K562 (cell line): Measurements from ENCODE around the gene RBKS. TPM values are rescaled to one million over a fixed set of nuclear protein-coding genes. Genes with fewer than 3 reads are reported as not detected.

Experiments
- ARHGAP35 ChIP-seq: fragments of 450-650 bp; IDR thresholded peaks from 2 replicates; pipeline ENCODE4 v1.6.1; 2018; ENCODE audit not compliant: partially characterized antibody
- GMEB1 ChIP-seq: fragments of 250-450 bp; sonication (Bioruptor Pico); IDR thresholded peaks from 2 replicates; pipeline ENCODE4 v1.4.0; 2020; ENCODE audit warnings: mild to moderate bottlenecking
- KAT2B ChIP-seq: IDR thresholded peaks from one replicate; pipeline ENCODE4 v1.6.1; 2012; ENCODE audit warnings: low read depth, mild to moderate bottlenecking, control low read depth, inconsistent platforms, low read length, moderate library complexity
- MNT ChIP-seq, 2 experiments: fragments of 450-650 bp; conservative IDR thresholded peaks; 2 replicates each; pipeline ENCODE4 v1.6.1; 2017; ENCODE audit warnings: mild to moderate bottlenecking in 2 of 2, moderate library complexity in 2 of 2
- NRF1 ChIP-seq, 2 experiments: fragments of 450-650 bp; IDR thresholded peaks in 1 of 2; conservative IDR thresholded peaks in 1 of 2; 2 replicates each; pipeline ENCODE4 v1.6.1; 2014; ENCODE audit warnings: mild to moderate bottlenecking in 2 of 2
- ZBED1 ChIP-seq: IDR thresholded peaks from 2 replicates; pipeline ENCODE4 v1.6.1; 2014
- ZBTB9 ChIP-seq: fragments of 450-650 bp; formaldehyde crosslinking; IDR thresholded peaks from 2 replicates; pipeline ENCODE4 v1.4.0; 2020; ENCODE audit warnings: mild to moderate bottlenecking, moderate library complexity
- ZNF696 ChIP-seq: fragments of 250-450 bp; sonication (Bioruptor Pico); conservative IDR thresholded peaks from 2 replicates; pipeline ENCODE4 v1.4.0; 2020; ENCODE audit warnings: mild to moderate bottlenecking, moderate library complexity
- ZNF778 ChIP-seq: fragments of 450-650 bp; formaldehyde crosslinking; IDR thresholded peaks from 2 replicates; pipeline ENCODE4 v1.4.0; 2020; ENCODE audit warnings: mild to moderate bottlenecking, moderate library complexity
- polyA plus RNA-seq, 8 experiments: library from polyadenylated mRNA; depleted of rRNA in 4 of 8; stranded (reverse) in 5 of 8; unstranded in 3 of 8; fragments of >200 nt; fragmentation: Nextera tagmentation in 2 of 8; fragmentation: Illumina TruSeq in 1 of 8; extraction: Ambion mirVana in 2 of 8; extraction: Trizol in 1 of 8; gene quantifications; 2 replicates each; pipeline versions ENCODE4 v1.2.1 to v1.2.3, GENCODE V29; 2011 to 2014; ENCODE audit warnings: inconsistent platforms in 1 of 8, missing spikeins in 1 of 8
- total RNA-seq, 7 experiments: library from RNA; depleted of rRNA in 6 of 7; stranded (reverse); fragments of >200 nt in 6 of 7; fragmentation: Illumina TruSeq in 2 of 7; extraction: Trizol in 2 of 7; gene quantifications; 2 replicates each; pipeline versions ENCODE4 v1.2.1 to v1.2.3, GENCODE V29; 2011 to 2021; ENCODE audit warnings: low replicate concordance in 1 of 7
- TF ChIP-seq, protein P1 (sequence below): fragments of 250-450 bp; sonication (Bioruptor Pico); IDR thresholded peaks from 2 replicates; pipeline ENCODE4 v1.8.0; 2022; ENCODE audit warnings: moderate library complexity, mild to moderate bottlenecking, inconsistent platforms
- TF ChIP-seq, protein P2 (sequence below): IDR thresholded peaks from 2 replicates; pipeline ENCODE4 v1.6.1; 2012; ENCODE audit warnings: low read depth, low read length, improper control_type of control experiment, borderline replicate concordance
- TF ChIP-seq, protein P3 (sequence below): sonication (generic); formaldehyde crosslinking; IDR thresholded peaks from 2 replicates; pipeline ENCODE4 v1.8.1; 2022; ENCODE audit warnings: missing genetic modification reagents
- TF ChIP-seq, protein P4 (sequence below), 2 experiments: fragments of 450-650 bp in 1 of 2; IDR thresholded peaks; 2 replicates each; pipeline ENCODE4 v1.6.1; 2011 to 2017; ENCODE audit warnings: low read depth in 2 of 2, antibody characterized with exemption in 1 of 2, borderline replicate concordance in 1 of 2, low read length in 1 of 2, mild to moderate bottlenecking in 1 of 2, mixed read lengths in 1 of 2; ENCODE audit not compliant: control insufficient read depth in 1 of 2

The RBKS gene
- total and polyA plus RNA-seq, 9 of the 15 experiments (the other 6 are each of a cell fraction or from before 2014, with no cell fraction given): 0.06 to 0.39 (median 0.19) TPM

DNA sequence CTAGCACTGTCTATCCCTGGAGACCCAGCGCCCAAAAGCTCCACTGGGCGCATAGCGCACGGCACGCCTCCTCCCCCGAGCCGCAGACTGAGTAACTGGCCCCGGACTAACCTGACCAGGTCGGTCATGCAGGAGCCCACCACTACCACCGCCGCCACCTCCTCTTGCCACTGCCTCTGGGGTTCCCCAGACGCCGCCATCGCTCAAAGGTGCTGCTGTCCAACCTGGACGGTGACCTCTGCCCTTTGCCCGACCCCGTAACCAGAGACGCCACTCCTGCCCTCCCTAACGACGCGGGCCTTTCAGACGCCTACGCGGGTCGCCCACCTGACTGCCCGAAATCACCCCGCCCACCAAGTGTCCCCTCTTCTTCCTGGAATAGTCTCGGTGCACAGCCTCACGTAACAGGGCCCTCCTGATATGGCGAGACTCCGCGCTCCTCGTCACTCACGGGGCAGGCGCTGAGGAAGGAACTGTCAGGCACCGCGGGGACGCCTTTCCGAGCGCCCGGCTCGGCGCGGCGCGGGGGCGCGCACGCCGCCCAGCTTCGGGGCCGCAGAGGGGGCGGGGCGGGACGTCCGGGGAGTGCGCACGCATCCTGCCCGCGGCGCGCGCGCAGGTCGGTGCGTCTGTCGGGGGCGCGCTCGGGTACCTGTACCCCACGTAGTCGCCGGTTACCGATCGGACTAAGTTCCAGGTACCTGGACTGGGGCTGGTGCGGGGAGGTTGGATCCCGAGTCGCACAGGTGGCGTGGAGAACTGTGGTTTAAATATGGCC, at the start of gene RBKS, which contains the start of gene BABAM2 (continued):
- peak; percentile 66 to 86 for TF ChIP-seq MNT (conservative IDR thresholded peaks at IDR 0.05)
- no peak for TF ChIP-seq ZBED1
- peak; percentile 96 for TF ChIP-seq GMEB1 (CRISPR knock-in tag)
- no peak for TF ChIP-seq KAT2B
- TF ChIP-seq ARHGAP35: no peak
- no peak for TF ChIP-seq ZNF696 (CRISPR knock-in tag)
- TF ChIP-seq, protein P1, sequence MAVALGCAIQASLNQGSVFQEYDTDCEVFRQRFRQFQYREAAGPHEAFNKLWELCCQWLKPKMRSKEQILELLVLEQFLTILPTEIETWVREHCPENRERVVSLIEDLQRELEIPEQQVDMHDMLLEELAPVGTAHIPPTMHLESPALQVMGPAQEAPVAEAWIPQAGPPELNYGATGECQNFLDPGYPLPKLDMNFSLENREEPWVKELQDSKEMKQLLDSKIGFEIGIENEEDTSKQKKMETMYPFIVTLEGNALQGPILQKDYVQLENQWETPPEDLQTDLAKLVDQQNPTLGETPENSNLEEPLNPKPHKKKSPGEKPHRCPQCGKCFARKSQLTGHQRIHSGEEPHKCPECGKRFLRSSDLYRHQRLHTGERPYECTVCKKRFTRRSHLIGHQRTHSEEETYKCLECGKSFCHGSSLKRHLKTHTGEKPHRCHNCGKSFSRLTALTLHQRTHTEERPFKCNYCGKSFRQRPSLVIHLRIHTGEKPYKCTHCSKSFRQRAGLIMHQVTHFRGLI (CRISPR knock-in tag): no peak
- no peak for TF ChIP-seq ZNF778
- TF ChIP-seq, protein P2, sequence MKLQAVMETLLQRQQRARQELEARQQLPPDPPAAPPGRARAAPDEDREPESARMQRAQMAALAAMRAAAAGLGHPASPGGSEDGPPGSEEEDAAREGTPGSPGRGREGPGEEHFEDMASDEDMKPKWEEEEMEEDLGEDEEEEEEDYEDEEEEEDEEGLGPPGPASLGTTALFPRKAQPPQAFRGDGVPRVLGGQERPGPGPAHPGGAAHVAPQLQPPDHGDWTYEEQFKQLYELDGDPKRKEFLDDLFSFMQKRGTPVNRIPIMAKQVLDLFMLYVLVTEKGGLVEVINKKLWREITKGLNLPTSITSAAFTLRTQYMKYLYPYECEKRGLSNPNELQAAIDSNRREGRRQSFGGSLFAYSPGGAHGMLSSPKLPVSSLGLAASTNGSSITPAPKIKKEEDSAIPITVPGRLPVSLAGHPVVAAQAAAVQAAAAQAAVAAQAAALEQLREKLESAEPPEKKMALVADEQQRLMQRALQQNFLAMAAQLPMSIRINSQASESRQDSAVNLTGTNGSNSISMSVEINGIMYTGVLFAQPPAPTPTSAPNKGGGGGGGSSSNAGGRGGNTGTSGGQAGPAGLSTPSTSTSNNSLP: no peak
- peak; percentile 74; the same call in 1 of the 2 replicates for TF ChIP-seq ZBTB9 (CRISPR knock-in tag)
- TF ChIP-seq, protein P3, sequence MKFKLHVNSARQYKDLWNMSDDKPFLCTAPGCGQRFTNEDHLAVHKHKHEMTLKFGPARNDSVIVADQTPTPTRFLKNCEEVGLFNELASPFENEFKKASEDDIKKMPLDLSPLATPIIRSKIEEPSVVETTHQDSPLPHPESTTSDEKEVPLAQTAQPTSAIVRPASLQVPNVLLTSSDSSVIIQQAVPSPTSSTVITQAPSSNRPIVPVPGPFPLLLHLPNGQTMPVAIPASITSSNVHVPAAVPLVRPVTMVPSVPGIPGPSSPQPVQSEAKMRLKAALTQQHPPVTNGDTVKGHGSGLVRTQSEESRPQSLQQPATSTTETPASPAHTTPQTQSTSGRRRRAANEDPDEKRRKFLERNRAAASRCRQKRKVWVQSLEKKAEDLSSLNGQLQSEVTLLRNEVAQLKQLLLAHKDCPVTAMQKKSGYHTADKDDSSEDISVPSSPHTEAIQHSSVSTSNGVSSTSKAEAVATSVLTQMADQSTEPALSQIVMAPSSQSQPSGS (CRISPR knock-in tag): no peak
- TF ChIP-seq, protein P4, sequence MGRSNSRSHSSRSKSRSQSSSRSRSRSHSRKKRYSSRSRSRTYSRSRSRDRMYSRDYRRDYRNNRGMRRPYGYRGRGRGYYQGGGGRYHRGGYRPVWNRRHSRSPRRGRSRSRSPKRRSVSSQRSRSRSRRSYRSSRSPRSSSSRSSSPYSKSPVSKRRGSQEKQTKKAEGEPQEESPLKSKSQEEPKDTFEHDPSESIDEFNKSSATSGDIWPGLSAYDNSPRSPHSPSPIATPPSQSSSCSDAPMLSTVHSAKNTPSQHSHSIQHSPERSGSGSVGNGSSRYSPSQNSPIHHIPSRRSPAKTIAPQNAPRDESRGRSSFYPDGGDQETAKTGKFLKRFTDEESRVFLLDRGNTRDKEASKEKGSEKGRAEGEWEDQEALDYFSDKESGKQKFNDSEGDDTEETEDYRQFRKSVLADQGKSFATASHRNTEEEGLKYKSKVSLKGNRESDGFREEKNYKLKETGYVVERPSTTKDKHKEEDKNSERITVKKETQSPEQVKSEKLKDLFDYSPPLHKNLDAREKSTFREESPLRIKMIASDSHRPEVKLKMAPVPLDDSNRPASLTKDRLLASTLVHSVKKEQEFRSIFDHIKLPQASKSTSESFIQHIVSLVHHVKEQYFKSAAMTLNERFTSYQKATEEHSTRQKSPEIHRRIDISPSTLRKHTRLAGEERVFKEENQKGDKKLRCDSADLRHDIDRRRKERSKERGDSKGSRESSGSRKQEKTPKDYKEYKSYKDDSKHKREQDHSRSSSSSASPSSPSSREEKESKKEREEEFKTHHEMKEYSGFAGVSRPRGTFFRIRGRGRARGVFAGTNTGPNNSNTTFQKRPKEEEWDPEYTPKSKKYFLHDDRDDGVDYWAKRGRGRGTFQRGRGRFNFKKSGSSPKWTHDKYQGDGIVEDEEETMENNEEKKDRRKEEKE (IDR thresholded peaks at IDR 0.05; ENCODE audit: borderline replicate concordance in 1 of 2, control insufficient read depth in 1 of 2, low read depth in 2 of 2, low read length in 1 of 2): no peak
- peak; percentile 92 to 94 for TF ChIP-seq NRF1 (conservative IDR thresholded peaks at IDR 0.05 in 1 of 2, IDR thresholded peaks at IDR 0.05 in 1 of 2)
